Stimulated activated CD8-positive, alpha-beta memory T cell treated with anti-CD3 and anti-CD28 coated beads, Interleukin-4, amount 100 ng/mL, for 4 hours (primary cell): ENCODE results near the gene DNTT.
"Not testable (repeated sequence)": the region's sequence is repeated elsewhere in the genome, so short reads cannot be mapped to it uniquely, and the experiment has no call there.

Source experiments
- DNase-seq, 2 donors: peaks; one replicate each; pipeline ENCODE4 v3.0.0-alpha.2; 2020; ENCODE audit warnings: low read depth in 2 of 2, low spot score in 1 of 2

DNTT gene

DNA sequence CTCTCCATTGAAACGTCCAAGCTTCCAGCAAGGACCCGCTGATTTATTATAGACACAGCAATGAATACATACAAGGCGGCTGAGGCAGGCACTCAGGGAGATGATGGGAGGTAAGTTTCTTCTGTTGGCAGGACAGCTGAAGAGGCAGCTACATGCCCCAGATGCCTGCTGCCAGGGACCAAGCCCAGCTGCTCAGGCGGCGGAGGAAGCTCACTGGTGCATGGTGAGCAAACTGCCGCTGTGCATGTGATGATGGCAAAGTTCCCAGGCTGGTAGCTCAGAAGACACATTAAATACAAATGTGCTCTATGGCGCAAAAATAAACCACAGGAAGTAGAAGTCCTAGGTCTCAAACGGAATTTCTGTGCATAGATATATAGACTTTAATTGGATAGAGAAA lies 2.3 kb downstream of the DNTT start:
- DNase-seq = no peak

DNA sequence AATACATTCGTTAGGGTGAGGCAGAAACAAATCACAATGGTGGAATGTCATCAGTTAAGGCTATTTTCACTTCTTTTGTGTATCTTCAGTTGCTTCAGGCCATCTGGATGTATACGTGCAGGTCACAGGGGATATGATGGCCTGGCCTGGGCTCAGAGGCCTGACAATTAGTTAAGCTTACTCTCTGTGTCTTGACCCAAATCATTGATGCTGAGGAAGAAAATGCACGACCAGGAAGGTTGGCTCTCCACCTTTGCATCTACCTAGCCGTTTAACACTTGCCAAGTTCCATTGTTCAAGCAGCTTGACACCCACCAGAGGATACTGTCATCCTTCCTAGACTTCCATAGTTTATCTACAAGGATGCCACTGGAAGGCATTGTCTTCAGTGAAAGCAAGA lies 4.6 kb downstream of the DNTT start:
- not testable (repeated sequence) for DNase-seq

DNA sequence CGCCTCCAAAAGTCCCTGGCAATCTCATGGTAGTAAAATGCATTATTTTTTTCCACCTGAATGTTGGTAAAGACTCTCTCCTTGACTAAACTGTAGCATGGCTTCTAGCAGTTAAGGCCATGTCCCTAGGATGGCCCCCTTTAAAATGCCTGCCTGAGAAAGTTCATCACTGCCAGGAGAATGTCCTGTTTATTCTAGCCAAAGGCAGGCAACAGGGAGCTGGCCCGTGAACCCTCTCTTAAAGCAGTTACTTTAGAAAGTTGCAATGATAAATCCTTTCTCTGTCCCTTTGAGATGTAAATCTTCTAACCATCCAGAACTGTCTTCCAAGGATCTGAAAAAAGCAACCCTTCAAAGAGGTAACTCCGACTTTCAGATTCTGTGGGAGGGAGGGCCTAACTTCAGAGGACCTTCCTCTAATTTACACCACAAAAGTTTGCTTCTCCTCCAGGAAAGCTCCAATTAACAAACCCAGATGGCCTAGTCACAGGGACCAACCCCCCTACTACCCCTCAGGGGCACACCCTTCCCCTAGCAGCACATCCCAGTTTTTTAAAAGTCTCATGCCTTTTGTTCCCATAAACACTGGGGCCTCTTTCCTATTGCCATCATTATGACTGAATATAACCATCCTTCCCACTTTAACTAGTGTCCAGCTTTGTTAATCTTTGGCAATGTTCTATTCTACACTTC lies 5.5 kb downstream of the DNTT start:
- DNase-seq = no peak

DNA sequence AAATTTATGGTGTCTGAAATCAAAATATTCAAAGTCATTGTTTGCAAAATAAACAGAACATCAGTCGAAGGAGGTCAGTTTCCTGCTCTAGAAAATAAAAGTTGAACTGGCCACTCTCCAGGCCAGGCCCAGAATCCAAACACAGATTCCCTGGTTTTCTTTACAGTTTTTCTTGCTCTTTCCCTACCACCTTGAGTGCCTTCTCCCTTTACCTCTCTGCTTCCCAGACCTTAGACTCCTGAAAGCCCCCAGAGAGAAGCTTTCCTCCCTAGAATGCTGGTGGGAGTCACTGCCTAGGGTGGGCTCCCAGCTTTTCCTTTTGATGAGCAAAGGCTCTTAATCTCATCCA lies 6.1 kb downstream of the DNTT start:
- no peak for DNase-seq

DNA sequence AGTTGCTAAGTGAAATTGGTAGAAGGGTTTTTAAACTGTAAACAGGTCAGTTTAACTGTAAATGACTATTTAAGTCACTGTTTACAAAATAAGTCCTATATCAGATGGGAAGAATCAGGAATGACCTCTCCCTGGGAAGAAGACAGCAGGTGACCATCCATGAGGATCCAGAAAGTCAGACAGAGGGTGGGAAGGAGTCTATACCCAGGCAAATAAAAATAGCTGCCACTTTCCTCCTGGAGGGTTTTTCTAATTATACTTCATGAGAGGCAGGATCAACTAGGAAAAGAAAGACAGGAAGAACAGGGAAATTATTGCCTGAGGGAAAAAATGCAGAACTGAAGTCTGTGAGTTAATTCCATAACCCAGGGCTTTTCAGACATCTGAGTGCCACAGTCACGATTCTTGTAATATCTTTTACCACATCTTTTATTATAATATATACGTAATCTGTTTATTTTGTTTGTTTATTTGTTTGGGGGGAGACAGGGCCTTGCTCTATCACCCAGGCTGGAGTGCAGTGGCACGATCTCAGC lies 7.0 kb downstream of the DNTT start:
- DNase-seq = no peak

DNA sequence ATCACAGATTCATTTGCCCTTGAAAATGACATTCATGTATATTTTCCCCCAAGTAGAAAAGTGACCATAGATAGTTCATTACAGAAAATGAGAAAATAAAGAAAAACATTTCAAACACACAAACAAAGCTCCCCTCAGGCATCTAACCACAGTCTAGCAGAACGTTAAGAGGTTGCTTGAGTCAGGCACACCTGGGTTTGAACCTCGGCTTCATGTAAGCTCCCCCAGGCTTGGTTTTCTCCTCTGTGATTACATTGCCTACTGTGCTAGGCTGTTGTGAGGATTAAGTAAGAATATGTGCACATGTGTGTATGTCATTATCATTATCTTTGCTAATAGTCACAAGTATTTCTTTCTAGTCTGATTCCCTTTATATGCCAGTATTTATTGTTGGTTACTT lies 9.1 kb downstream of the DNTT start:
- no peak for DNase-seq

DNA sequence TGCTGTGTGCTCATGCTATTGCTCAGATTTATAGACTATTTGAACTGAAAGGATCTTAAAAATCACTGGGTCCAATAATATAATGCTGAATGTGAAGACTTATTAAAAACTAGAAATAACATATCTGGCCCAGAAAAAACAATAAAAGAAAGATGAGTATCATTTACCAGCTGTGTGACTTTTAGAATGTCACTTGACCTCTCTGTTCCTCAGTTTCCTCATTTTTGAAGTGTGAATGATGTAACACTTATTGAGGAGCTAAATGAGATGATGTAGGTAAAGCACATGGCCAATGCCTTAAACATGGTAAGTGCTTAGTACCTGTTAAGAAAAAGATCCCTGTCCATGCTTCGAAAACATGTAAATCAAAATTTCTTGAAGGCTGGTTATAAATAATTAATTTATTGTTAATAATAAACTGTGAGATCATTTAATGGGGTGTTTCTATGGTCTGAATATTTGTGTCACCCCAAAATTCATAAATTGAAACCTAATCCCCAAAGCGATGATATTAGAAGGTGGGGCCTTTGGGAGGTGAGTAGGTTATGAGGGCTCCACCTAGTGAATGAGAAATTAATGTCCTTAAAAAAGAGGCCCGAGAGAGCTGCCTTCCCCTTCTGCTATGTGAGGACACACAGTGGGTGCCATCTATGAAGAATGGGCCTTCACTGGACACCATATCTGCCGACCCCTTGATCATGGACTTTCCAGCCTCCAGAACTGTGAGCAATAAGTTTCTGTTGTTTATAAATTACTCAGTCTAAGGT lies 13.0 kb downstream of the DNTT start:
- no peak for DNase-seq

DNA sequence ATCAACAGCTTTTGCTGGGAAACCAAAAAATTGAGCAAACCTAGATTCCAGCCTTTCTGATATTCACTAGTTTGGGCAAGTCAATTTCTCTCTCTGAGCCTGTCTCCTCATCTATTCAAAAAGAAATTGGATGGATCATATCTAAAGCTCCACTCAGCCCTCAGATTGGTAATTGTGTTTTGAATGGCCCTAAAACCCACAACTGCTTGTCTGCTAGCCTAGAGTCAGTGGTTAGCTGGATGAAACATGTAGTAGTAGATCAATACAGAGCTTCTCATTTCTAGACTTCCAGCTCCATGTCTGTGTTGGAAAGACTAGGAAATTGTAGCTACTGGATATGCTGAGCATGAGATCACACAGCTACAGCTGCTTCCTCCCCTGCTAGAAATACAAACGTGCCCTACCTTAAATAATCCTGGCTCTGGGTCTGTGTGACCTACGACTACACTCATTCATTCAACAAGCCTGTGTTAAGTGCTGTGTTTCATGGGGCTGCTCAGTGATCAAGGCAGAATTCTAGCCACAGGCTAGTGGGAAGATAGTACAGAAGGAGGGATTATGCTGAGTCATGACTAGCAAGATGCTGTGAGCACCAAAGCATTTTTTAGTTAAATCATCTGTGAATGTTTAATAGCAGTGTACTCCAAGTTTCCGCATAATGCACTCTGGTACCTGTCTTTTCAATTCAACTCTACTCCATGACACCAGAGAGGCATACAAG lies 15.7 kb downstream of the DNTT start:
- no peak for DNase-seq

DNA sequence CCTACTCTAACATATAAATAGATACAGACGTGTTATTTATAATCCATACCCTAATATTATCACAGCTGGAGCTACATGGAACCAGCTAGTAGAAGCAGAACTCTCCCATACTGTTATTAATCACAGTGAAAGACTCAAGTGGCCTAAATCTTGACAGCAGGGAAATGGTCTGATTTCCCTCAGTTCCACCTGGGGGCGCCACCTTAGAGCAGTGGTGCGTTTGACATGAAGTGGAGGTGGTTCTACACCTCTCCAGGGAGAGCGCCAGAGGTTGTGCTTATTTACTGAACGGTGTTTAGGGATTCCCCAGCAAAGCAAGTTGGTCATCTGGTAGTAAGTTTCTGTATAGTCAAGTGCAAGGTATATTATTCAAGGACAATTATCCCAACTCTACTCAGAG lies 17.6 kb downstream of the DNTT start:
- no peak for DNase-seq

DNA sequence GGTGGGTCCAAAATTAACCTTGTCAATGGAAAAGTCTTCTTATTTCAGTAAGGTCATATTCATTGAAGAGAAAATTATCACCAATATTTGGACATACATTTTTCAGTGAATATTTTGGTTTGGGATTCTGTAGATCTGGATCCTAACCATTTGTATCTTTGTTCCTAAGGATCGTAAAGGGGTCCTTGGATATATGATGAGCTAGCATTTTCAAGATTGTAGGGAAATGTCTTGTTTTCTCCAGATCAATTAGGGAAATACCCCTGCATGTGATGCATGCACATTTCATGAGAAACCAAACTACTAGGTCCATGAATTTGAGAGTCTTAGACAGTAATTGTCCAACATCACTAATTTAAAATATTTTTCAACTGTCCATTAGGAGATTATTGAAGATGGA lies 18.0 kb downstream of the DNTT start:
- no peak for DNase-seq

DNA sequence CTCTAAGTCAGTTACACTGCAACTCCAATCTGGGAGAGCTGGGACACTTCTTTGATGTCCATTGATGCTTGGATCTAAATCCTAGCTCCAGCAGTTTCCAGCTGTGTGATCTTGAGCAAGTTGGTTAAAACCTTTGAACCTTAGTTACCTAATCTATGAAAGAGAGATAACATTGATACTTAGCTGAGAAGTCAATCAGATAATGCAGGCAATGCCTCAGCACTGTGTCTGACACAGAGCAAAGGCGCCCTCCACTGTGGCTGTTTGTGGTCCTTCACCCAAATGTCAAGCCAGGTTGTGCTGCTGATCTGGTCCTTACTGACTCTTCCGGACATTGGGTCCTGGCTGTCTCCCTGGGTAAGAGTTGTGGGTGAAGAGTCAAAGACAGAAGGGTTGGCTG lies 20.2 kb downstream of the DNTT start:
- no peak for DNase-seq

DNA sequence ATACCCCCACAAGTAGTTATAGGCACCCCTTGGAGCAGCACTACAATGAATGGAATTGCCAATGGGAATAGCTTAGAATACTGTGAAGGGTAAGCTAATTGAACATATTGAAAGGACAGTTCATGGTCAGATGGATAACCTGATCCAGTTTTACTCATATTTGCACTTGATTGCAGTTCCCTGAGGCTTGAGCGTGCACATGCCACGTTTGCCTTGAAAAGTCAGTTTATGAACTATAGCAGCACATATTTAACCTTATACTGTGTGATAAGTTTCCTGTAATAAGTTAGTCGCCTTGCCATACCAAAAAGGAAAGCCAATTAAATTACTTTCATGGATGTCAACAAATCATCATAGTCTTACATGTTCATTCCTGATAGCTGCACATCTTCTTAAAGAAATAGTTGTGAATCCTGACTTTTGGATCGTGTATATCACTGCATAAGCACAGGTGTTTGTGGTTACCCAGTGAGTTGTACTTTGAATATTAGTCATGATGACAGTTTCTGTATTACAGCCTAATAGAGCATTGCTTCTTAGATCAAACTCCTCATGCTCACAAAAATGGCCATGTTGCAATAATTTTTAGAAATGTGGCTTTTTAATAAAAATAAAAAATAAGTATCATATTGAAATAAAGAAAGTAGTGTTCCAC lies 21.6 kb downstream of the DNTT start:
- no peak for DNase-seq

DNA sequence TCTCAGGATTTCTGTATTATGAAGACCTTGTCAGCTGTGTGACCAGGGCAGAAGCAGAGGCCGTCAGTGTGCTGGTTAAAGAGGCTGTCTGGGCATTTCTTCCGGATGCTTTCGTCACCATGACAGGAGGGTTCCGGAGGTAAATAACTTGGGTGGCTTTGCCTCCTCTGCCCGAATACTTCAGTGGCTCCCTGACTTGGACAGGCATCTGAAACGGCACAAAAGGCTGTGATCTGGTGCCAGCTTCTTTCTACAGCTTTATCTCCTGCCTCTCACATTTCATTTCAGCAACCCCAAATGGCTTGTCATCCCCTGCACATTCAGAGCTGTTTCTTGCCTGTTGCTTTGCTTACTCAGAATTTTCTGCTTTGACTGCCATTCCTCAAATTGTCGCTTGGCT lies 23.2 kb downstream of the DNTT start:
- DNase-seq = no peak

DNA sequence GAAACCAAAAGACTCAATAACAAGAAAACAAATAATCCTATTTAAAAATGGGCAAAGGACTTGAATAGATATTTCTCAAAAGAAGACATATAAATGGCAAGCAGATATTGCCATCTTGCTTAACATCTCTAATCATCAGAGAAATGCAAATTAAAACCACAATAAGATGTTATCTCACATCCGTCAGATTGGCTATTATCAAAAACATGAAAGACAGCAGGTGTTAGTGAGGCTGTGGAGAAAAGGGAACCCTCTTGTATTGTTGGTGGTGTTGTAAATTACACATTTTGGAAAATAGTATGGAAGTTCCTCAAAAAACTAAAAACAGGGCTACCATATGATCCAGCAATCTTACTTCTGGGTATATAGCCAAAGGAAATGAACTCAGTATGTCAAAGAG lies 28.9 kb downstream of the DNTT start:
- DNase-seq = no peak

DNA sequence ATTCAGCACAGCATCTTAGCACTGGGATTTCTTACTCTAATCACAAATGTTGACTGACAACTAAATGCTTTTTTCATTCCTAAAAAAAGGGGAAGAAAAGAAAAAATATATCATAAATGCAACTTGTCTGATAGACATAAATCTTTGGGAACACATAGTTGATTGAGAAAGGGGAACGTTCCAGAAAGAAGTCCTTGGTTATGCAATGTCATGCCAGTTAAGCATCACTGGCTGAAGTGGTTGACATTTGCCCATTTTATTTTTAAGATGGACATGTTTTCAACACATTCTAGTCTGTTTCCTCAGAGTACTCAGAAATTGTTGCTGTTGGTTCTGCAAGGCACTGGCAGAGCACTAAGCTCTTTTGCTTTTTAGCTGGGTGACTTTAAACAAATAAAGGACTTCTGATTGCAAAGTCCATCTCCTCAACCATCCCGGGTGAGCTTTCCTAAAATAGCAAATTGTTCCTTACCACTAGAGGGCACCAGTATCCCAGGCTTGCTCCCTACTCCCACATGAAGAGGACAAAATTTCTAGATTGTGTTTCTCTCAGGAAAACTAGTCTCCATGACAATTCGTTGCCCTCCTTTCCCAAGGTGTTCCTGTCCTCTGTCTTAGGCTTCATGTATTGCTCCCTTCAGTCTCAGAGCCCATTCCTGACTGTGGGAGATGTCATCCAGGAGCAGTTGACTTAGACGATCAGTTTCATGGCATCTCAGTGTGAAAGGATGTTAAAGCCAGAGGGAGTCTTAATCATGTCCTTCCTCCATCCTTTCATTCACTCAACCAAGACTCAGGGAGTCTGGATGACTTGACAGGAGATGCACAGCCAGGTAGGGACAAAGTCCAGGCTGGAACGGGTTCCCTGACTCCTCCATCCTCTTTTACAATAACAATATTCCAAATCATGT lies 30.6 kb downstream of the DNTT start:
- DNase-seq = no peak

DNA sequence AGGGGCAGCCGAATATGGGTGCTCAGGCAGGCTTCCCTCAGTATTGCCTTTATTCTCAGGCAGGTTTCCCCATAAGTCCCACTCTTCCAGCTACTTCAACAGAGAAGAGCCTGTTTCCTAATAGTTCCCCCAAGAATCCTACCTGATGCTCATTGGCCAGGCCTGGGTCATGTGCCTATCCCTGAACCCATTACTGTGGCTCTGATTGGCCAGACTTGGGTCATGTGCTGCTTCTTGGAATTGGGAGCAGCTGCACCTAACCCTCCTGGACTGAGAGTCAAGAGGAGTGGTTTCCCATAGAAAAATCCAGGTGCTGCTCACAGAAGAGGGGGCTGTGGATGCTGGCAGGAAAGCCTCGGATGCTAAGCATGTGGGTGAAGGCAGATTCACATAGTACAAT lies 32.9 kb downstream of the DNTT start:
- no peak for DNase-seq

DNA sequence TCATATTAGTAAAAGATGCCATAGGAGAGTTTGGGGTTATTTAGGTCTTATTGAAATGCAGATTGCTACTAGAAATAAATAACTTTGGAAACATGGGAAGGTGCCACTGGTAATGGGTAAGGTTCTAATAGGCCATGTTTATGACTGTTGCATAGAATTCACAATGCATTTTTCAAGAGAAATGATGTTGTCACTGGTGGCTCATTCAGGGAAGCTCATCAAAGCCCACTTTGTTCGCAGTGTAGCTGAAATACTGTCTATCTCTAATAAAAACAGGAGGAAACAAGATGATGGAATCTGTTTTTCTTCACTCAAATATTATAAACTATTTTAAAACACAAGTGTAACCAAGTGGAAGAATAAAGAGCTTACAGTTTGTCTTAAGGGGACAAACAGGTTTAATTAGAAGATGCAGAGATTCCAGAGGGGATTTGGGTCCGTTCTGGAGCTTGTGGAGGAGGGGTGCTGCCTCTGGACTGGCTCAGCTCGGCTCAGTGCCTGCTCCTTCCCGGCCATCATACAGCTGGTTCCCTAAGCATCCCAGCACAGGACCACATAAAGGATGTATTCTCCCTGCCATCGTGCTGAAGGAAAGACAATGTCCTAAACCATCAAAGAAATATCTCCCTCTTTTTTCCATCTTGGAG lies 34.2 kb downstream of the DNTT start:
- no peak for DNase-seq

DNA sequence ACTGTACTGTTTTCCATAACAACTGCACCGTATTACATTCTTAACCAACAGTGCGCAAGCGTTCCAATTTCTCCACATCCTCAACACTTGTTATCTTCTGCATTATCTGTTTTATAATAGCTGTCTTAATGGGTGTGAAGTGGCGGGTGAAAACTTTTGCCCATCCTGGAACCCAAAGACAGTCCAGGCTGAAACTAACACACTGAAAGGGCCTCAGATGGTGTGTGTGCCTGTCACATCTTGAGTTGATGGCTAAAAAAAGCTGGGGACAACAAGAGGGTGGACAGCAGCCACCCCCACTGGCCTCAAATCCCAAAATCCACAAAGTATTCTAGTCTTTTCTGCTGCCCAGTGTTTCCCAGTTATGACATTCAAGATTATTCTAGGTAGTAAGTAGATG lies 35.1 kb downstream of the DNTT start:
- no peak for DNase-seq

DNA sequence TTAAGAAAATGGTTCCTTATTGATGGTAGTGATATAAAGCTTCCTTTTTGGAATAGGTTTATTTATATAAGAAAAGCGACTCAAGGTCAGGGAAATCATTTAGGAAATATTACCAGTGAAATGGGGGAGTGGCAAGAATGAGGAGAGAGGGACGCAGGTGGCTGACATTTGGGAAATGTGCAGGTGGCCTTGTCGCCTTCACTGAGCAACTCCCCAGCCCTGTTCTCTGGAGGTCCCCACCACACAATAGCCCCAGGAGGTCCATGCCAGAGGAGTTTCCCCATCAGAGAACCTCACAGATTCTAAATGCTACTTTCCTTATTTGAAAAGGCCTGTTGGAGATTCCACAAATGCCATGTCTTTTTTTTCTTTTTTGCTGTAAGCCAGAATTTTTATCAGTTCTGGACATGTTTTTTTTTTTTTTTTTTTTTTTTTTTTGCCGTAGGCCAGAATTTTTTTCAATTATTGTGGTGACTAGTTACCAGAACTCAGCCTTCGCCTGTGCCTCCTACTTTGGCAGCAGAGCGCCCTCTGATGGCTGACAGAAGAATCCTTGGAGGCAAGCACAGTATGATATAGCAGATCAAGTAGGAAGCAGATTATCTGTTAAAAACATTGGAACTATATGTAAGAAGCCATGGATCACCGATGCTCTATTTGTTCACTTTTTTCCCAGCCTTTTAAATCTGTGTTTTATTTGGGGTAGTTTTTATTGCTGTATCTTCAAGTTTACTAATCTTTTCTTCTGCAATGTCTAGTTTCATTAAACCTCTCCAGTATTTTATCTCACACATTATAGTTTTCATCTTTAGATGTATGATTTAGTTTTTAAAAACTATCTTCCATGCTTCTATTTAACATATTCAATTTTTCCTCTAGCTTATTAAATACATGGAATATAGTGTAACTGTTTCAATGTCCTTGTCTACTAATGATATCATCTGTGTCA lies 36.0 kb downstream of the DNTT start:
- DNase-seq = no peak
